HepG2 (cell line): ENCODE results near the gene SLC5A10. TPM values are rescaled to one million over a fixed set of nuclear protein-coding genes. Genes with fewer than 3 reads are reported as not detected.
A peak's percentile ranks its signal among the peaks of the same experiment; 100 is the strongest.

Experiments
- ATAC-seq: fragments of 200-7000 bp; cut with Tn5 transposase; 3 replicates; pipeline ENCODE4 v1.9.1; 2020; ENCODE audit warnings: mild to moderate bottlenecking, moderate library complexity
- BruUV-seq: library from RNA; stranded (reverse); fragments of 400-500 nt; replicated peaks from 2 replicates; lab custom pipeline; 2021; lab: Mats Ljungman, UMichigan
- CTCF ChIA-PET: fragments of 300-600 bp; formaldehyde crosslinking; extraction: SDS; loops from one replicate; lab custom pipeline; 2021; ENCODE audit warnings: low total read pairs, inconsistent platforms, low intra/inter-chr PET ratio; lab: Yijun Ruan, JAX
- POLR2A ChIA-PET: fragments of 350-600 bp; sonication (Branson Sonifier 250); formaldehyde crosslinking; loops from one replicate; lab custom pipeline; 2020; ENCODE audit warnings: antibody characterized with exemption, inconsistent platforms; lab: Yijun Ruan, JAX
- DNase-seq: peaks from one replicate; pipeline ENCODE4 v3.0.0-alpha.2; 2015; ENCODE audit warnings: low spot score
- FAIRE-seq: peaks from 3 replicates; lab custom pipeline; 2011; peaks lifted over from hg19 to GRCh38; lab: Jason Lieb, UNC
- H2AFZ ChIP-seq: one replicate; pipeline ENCODE4 v1.6.1; 2011; ENCODE audit warnings: low read length, inconsistent platforms
- H3K27ac ChIP-seq: fragments of 300-600 bp; 3 replicates; pipeline ENCODE4 v1.8.0; 2011; ENCODE audit warnings: mixed run types, mild to moderate bottlenecking, mixed read lengths, low read length, inconsistent platforms; ENCODE audit not compliant: insufficient read depth; ENCODE audit errors: extremely low read length
- H3K27me3 ChIP-seq, 2 experiments: fragments of 200-600 bp in 1 of 2; 2 replicates in 1 of 2; 3 replicates in 1 of 2; pipeline versions ENCODE4 v1.6.0 to v1.8.0; 2011; ENCODE audit warnings: low read length in 2 of 2, mild to moderate bottlenecking in 2 of 2, moderate library complexity in 2 of 2, inconsistent platforms in 1 of 2; ENCODE audit not compliant: insufficient read depth in 2 of 2, control insufficient read depth in 1 of 2
- H3K36me3 ChIP-seq, 2 experiments: fragments of 200-600 bp in 1 of 2; replicated peaks in 1 of 2; 2 replicates in 1 of 2; 3 replicates in 1 of 2; pipeline versions ENCODE4 v1.5.1 to v1.8.0; 2011; ENCODE audit warnings: low read length in 2 of 2, inconsistent platforms in 1 of 2; ENCODE audit not compliant: insufficient read depth in 2 of 2, control insufficient read depth in 1 of 2
- H3K4me1 ChIP-seq: 2 replicates; pipeline ENCODE4 v1.5.1; 2012; ENCODE audit warnings: low read length, inconsistent platforms; ENCODE audit not compliant: insufficient read depth
- H3K4me2 ChIP-seq: 2 replicates; pipeline ENCODE4 v1.6.0; 2011; ENCODE audit warnings: low read depth, low read length, inconsistent platforms
- H3K4me3 ChIP-seq, 3 experiments: fragments of 200-600 bp in 1 of 3; sonication (generic), shearing (Covaris generic) in 1 of 3; replicated peaks in 1 of 3; 2 replicates each; pipeline ENCODE4 v1.5.1; 2011 to 2016; ENCODE audit warnings: low read length in 3 of 3, inconsistent platforms in 2 of 3, low read depth in 2 of 3, mild to moderate bottlenecking in 2 of 3, control low read depth in 1 of 3, mixed read lengths in 1 of 3; ENCODE audit not compliant: insufficient read depth in 1 of 3
- H3K79me2 ChIP-seq: one replicate; pipeline ENCODE4 v1.6.1; 2011; ENCODE audit warnings: low read length, inconsistent platforms; ENCODE audit not compliant: insufficient read depth
- H3K9ac ChIP-seq: 2 replicates; pipeline ENCODE4 v1.6.0; 2011; ENCODE audit warnings: mild to moderate bottlenecking, low read depth, low read length, inconsistent platforms; ENCODE audit not compliant: insufficient read depth
- H3K9me3 ChIP-seq: 2 replicates; pipeline ENCODE4 v1.5.1; 2012; ENCODE audit warnings: mild to moderate bottlenecking, low read length
- H4K20me1 ChIP-seq: 2 replicates; pipeline ENCODE4 v1.6.0; 2011; ENCODE audit warnings: inconsistent platforms, mild to moderate bottlenecking, low read length, moderate library complexity; ENCODE audit not compliant: insufficient read depth
- AGO2 ChIP-seq: fragments of 200-400 bp; formaldehyde crosslinking; optimal IDR thresholded peaks from 2 replicates; pipeline ENCODE3; 2017; ENCODE audit warnings: mild to moderate bottlenecking, low read depth, low read length, moderate library complexity
- BRD4 ChIP-seq: sonication (generic); formaldehyde crosslinking; IDR thresholded peaks from 2 replicates; pipeline ENCODE4 v1.4.0; 2020; ENCODE audit warnings: missing genetic modification reagents
- DBP ChIP-seq: sonication (generic); formaldehyde crosslinking; IDR thresholded peaks from 2 replicates; pipeline ENCODE4 v1.4.0; 2020; ENCODE audit warnings: missing genetic modification reagents; ENCODE audit errors: not compliant biosample characterization
- RBFOX2 ChIP-seq: fragments of 200-400 bp; formaldehyde crosslinking; IDR thresholded peaks from 2 replicates; pipeline ENCODE4 v1.6.1; 2017; ENCODE audit warnings: low read depth, mild to moderate bottlenecking, low read length
- ZNF383 ChIP-seq: sonication (generic); formaldehyde crosslinking; IDR thresholded peaks from 2 replicates; pipeline ENCODE4 v1.4.0; 2020; ENCODE audit warnings: missing genetic modification reagents, mild to moderate bottlenecking, borderline replicate concordance
- ZNF746 ChIP-seq: sonication (generic); formaldehyde crosslinking; IDR thresholded peaks from 2 replicates; pipeline ENCODE4 v1.8.0; 2022; ENCODE audit warnings: mild to moderate bottlenecking, missing genetic modification reagents
- ZNF879 ChIP-seq: sonication (generic); formaldehyde crosslinking; IDR thresholded peaks from 2 replicates; pipeline ENCODE4 v1.8.1; 2023; ENCODE audit warnings: missing genetic modification reagents
- WGBS: methylation state at CpG from one replicate; pipeline ENCODE4 v1.1.6; 2017; ENCODE audit warnings: low lambda C conversion rate; 5-methylcytosine and 5-hydroxymethylcytosine counted together
- in situ Hi-C: cut with HindIII; loops from 2 replicates; pipeline ENCODE4 v1.10.0; 2017; ENCODE audit warnings: low pct_unique_long_range_greater_than_20kb; ENCODE audit not compliant: extremely low pct_ligation_motif_present
- intact Hi-C: fragments of 100-400 bp; cut with micrococcal nuclease; formaldehyde crosslinking; loops from one replicate; pipeline ENCODE4 v1.10.0; 2022; ENCODE audit not compliant: unreplicated experiment
- polyA plus RNA-seq, 8 experiments: library from polyadenylated mRNA; depleted of rRNA in 3 of 8; stranded (reverse) in 7 of 8; unstranded in 1 of 8; fragments of >200 nt; fragmentation: Illumina TruSeq in 4 of 8; extraction: Trizol in 4 of 8; gene quantifications; 2 replicates each; pipeline versions ENCODE4 v1.2.1 to v1.2.3, GENCODE V29; 2011 to 2016; ENCODE audit warnings: low read depth in 4 of 8, missing spikeins in 1 of 8, mixed read lengths in 1 of 8; ENCODE audit not compliant: insufficient read depth in 1 of 8
- total RNA-seq, 5 experiments: library from RNA; depleted of rRNA; stranded (reverse); fragments of >200 nt; fragmentation: Illumina TruSeq; extraction: Trizol; gene quantifications; 2 replicates each; pipeline ENCODE4 v1.2.3, GENCODE V29; 2016; ENCODE audit warnings: low read depth in 1 of 5
- TF ChIP-seq, protein P1 (sequence below): sonication (generic); formaldehyde crosslinking; conservative IDR thresholded peaks from 2 replicates; pipeline ENCODE4 v1.4.0; 2020; ENCODE audit warnings: missing genetic modification reagents

Gene SLC5A10
- total and polyA plus RNA-seq, 2 of the 13 experiments (the other 11 are each of a cell fraction or from before 2014, with no cell fraction given): 0.05 TPM; not detected in 1

GRCh38 chr17:18984273-18985114, 32.5 kb downstream of the SLC5A10 start (continued):
- no peak for TF ChIP-seq DBP
- TF ChIP-seq ZNF383 (CRISPR knock-in tag): no peak
- TF ChIP-seq, all 625 proteins: peak for 0

DNA sequence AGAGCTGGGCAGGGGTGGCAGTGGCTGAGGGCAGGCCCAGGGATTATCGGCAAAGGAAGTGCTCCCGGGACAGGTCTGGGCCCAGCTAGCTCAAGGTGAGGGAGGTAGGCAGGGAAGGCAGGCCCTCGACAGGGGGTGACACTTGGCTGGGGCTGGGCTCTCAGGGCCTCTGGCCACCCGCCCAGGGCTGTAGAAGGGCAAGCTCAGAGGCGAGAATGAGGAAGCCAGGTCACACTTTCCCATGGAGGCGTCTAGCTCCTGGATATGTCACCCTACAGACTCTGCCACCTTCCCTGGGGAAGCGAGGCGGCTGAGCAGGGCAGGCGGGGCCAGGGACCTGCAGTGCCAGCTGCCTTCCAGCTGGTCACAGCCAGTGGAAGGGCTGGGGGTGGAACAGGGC, 33.5 kb downstream of the SLC5A10 start:
- in situ Hi-C loops (no loop called here), intact Hi-C loops (no loop called here)
- H4K20me1 ChIP-seq: no peaks in the 10 kb centered on the region
- ATAC-seq (no peak), FAIRE-seq (no peak), DNase-seq (no peak)
- no peak overlapping the region for H3K4me3 ChIP-seq
- H3K9me3 ChIP-seq: no peaks in the 10 kb centered on the region
- TF ChIP-seq AGO2 (peak; percentile 14), RBFOX2 (peak; percentile 34; the same call in 1 of the 2 replicates), ZNF746 (CRISPR knock-in tag) (no peak), BRD4 (CRISPR knock-in tag) (no peak), ZNF879 (CRISPR knock-in tag) (no peak)
- TF ChIP-seq, protein P1, sequence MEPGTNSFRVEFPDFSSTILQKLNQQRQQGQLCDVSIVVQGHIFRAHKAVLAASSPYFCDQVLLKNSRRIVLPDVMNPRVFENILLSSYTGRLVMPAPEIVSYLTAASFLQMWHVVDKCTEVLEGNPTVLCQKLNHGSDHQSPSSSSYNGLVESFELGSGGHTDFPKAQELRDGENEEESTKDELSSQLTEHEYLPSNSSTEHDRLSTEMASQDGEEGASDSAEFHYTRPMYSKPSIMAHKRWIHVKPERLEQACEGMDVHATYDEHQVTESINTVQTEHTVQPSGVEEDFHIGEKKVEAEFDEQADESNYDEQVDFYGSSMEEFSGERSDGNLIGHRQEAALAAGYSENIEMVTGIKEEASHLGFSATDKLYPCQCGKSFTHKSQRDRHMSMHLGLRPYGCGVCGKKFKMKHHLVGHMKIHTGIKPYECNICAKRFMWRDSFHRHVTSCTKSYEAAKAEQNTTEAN (CRISPR knock-in tag): no peak
- H2AFZ ChIP-seq: no peak overlapping the region
- WGBS: 100% methylated on average over 2 of the region's 9 CpGs
- ChIA-PET CTCF (no interaction called here), POLR2A (interaction anchor here (0.7 to 1.5 kb wide), 3 partner anchors 12 to 19 kb away, joined by 3 to 7 read pairs (median 3); partner anchors contain the start of gene FAM83G)
- H3K36me3 ChIP-seq: peaks cover 18 to 53% of the 10 kb centered on the region in 2 experiments
- H3K4me1 ChIP-seq: peaks cover 63% of the 10 kb centered on the region
- H3K79me2 ChIP-seq: no peaks in the 10 kb centered on the region
- no peak overlapping the region for H3K4me2 ChIP-seq
- BruUV-seq: no TSS peak
- H3K27me3 ChIP-seq: no peaks in the 10 kb centered on the region
- no peak overlapping the region for H3K27ac ChIP-seq
- no peak overlapping the region for H3K9ac ChIP-seq
